ENCODE measurements around the gene SLC7A4.
"Not testable (repeated sequence)": the region's sequence is repeated elsewhere in the genome, so short reads cannot be mapped to it uniquely, and the experiment has no call there.

SLC7A4 gene

DNA sequence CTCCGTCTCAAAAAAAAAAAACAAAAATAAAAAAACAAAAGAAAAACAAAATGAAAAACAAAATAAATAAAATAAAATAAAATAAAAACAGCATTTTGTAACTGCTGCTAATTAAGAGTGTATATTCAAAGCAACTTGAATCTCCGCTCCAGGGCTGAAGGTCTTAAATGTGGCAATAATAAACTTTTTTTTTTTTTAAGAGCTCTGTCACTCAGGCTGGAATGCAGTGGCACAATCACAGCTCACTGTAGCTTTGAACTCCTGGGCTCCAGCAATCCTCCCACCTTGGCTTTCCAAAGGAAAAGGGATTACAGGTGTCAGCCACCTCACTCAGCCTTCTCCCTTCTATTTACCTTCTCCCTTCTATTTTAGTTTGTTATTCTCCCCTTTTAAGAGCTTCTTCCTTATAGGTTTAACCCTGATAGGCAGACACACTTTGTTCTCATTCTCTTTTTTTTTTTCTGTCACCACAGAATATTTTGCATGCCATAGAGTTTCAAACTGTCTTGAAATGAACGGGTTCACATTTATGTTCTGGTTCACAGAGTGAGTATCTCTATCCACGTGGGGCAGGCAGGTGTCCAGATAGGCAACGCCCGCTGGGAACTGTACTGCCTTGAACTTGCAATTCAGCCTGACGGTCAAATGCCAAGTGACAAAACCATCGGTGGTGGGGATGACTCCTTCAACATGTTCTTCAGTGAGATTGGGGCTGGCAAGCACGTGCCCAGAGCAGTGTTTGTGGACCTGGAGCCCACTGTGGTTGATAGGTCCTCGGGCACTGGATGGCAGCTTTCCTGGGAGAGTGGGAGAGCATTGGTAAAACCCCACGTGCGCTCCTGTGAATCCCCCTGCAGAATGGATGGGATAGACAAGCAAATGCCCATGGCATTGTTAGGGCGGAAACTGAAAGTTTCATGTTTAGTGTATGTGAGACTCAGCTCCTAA lies 32.8 kb upstream of the SLC7A4 start:
- DNase-seq (ENCODE audit: low read depth in 2 of 2), result no peak

- not testable (repeated sequence) for DNase-seq (ENCODE audit: low read depth in 2 of 2)
Observed at GRCh38 chr22:21064425-21064824, 32.1 kb upstream of the SLC7A4 start.

- DNase-seq (ENCODE audit: low read depth in 2 of 2), result not testable (repeated sequence)
Observed at GRCh38 chr22:21061660-21062321, 29.4 kb upstream of the SLC7A4 start.

GRCh38 chr22:21060363-21060762 lies 28.0 kb upstream of the SLC7A4 start:
- DNase-seq (ENCODE audit: low read depth in 2 of 2), result not testable (repeated sequence)

GRCh38 chr22:21055880-21056319 lies 23.5 kb upstream of the SLC7A4 start:
- DNase-seq (ENCODE audit: low read depth in 2 of 2), result no peak

DNA sequence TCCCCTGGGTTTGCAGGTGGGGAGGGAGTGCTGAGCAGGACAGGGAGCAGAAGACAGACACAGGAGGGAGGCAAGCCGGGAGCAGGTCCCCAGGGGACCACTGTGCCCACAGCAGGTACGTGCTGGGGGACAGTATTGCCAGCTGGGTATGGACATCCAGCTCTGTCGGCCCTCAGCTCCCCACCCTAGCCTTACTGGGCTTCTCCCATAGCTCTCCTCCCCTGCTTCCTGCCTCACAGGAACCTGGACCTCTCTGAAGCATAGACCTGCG lies 23.1 kb upstream of the SLC7A4 start:
- DNase-seq (ENCODE audit: low read depth in 2 of 2), result no peak

- DNase-seq (ENCODE audit: low read depth in 2 of 2), result no peak
Observed at GRCh38 chr22:21054714-21055563, 22.6 kb upstream of the SLC7A4 start.

- DNase-seq (ENCODE audit: low read depth in 2 of 2), result no peak
Observed at GRCh38 chr22:21054046-21054713, 21.8 kb upstream of the SLC7A4 start.

GRCh38 chr22:21052715-21053459 lies 20.5 kb upstream of the SLC7A4 start:
- no peak for DNase-seq (ENCODE audit: low read depth in 2 of 2)

DNA sequence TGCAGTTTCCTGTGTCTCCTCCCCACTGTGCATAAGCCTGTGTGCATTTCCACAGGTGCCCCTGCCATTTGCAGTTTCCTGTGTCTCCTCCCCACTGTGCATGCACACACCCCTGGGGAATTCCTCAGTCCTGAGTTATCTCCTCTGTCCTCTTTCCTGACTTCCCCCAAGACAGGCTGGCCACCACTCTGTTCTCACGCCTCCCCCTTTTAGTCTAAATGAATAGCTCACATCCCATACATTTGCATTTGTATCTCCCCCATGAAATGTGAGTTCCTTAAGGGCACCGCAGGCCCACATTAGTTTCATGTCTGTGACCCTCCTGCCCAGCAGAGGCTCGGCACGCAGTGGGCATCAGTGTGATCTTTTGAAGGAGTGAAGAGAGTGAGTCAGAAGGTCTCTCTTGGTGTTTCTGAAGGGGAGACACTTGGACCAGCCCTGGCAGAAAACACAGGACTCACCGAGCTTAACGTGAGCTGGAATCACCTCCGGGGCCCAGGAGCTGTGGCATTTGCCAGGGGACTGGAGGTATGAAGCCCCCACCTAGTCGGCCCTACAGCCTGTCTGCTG lies 19.6 kb upstream of the SLC7A4 start:
- DNase-seq (ENCODE audit: low read depth in 2 of 2), result no peak

DNA sequence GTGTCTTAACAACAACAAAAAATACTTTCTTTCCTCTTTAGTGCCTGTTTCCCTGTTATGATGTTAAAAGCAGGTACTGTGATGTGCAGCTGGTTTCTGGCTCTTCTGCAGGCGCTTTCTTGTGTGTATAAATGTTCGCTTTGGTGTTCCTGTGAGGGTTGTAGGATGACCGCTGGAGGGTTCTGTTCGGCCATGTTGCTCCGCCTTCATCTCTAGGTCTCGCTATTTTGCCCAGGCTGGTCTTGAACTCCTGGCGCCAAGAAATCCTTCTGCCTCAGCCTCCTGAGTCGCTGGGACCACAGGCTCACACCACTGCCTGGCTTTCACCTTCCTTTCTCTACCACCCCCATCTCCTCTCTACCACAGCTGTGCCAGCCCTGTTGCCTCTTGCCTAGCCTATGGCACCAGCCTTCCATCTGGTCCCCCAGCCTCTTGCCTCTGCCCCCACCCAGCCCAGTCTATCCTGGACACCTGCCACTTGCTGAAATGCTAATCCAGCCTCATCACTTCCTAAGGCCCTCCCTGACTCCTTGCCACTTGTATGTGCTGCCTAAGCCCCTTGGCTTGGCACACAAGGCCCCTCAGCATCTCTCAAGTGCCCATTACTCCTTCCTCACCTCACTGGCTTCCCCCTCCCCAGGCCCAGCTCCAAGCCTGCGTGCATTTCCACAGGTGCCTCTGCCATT lies 18.9 kb upstream of the SLC7A4 start:
- DNase-seq (ENCODE audit: low read depth in 2 of 2), result no peak

- DNase-seq (ENCODE audit: low read depth in 2 of 2), result not testable (repeated sequence)
Observed at GRCh38 chr22:21048965-21049364, 16.6 kb upstream of the SLC7A4 start.

DNA sequence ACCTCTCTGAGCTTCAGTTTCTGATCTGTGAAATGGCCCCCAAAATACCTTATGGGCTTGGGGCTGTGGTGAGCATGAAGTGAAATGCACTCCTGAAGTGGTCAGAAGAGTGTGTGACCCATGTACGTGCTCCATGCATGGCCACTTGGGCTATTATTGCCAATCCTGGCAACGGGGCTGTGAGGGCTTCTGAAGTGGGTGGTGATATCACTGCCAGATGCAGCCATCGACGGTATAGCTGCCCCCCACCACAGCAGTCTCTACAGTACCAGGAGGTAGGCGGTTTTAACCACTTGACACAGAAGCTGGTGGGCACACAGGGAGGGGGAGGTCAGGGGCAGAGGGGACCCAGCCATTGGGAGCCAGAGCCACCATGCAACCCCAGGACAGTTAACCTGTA lies 16.1 kb upstream of the SLC7A4 start:
- DNase-seq (ENCODE audit: low read depth in 2 of 2), result not testable (repeated sequence)

DNA sequence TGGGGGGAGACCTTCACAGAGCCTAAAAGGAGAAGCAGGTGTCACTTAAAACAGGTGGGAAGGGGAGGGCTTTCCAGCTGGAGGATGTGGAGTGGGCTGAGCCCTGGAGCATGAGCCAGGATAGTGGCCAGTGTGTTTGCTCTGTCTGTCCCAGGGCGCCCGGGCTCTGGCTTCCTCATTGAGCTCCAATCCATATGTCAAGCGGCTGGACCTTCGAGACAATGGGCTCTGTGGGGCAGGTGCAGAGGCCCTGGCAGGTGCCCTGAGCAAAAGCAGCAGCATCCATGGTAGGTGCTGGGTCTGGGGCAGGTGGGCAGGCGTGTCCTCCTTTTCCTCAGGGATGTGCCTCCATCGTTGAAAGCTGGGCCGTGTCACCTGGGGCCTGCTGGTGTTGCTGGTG lies 15.4 kb upstream of the SLC7A4 start:
- DNase-seq (ENCODE audit: low read depth in 2 of 2), result no peak

GRCh38 chr22:21047035-21047661 lies 14.8 kb upstream of the SLC7A4 start:
- DNase-seq (ENCODE audit: low read depth in 2 of 2), result no peak

DNA sequence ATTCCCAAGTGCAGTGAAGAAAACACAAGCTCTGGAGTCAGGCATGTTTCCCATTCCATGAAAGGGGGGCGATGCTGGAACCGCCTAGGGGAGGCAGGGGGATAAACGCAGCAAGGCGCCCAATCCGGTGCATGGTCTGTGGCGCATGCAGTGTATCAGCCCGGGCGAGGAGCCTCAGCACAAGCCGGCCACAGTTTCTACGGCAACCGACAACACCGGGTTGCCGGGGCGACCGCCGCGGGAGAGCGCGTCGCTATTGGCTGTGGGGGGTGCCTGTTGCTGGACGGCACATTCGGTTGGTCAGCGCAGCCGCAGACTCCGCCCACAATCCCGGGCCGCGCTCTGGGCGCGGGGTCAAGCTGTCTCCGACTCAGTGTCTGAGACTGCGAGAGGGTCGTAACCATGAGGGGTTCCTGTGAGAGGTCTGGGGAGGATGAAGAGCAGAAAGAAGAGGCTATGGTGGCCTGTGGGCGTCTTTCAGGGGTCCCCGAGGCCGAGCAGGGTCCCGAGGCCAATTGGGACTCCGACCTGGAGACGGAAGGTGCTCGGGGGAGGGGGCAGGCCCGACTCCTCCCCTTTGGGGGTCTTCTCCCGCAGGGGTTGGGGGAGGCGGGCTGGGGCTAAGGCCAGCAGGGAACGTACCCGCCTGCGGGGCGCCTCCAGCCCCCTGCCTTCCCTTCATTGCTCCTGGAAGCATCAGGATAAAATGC lies 13.4 kb upstream of the SLC7A4 start, which contains the start of gene LRRC74B:
Gene LRRC74B, plus strand, starts transcription at position 362 of the 710 bp plus-strand sequence. Its CDS starts 41 bp downstream, at position 403.
- peak; percentile 69 to 74 for DNase-seq (ENCODE audit: low read depth in 2 of 2)

- DNase-seq (ENCODE audit: low read depth in 2 of 2), result peak in 1 of 2 experiments; percentile 12
Observed at GRCh38 chr22:21044931-21045584, 12.7 kb upstream of the SLC7A4 start.

DNA sequence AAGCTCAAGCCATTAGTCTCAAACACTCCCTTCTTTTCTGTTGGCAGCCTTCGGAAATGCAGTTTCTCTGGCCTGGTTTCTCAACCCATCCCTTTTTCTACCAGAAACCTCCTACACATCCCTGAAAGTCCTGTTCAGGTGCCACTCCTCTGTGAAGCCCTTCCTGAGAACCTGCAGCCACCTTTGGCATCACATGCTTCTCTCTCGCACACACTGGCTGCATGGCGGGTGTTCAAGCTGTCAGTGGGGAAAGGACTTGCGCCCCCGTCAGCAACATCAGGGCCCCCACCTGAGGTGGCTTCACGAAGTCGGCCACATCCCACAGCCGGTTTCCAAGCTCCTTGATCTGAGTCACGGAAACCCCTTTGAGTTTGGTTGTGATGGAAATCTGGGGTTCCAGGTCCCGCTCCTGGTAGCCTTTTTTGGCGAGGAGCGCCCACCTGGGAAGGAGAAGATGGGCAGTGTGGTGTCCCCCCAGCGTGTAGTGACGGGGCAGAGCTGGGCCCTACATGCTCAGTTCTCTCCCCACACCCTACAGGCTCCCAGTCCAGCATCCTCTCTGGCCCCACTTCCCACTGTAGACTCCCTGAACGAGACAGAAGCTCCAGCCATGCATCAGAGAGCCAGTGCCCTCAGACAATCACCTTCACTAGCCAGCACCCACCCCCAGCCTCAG lies 11.6 kb upstream of the SLC7A4 start:
- no peak for DNase-seq (ENCODE audit: low read depth in 2 of 2)

All from fibroblast of skin of left biceps (primary cell).